Neural cell (in vitro differentiated cells): ENCODE measurements around the gene ENTREP3. TPM values are rescaled to one million over a fixed set of nuclear protein-coding genes. Genes with fewer than 3 reads are reported as not detected.
"Not testable (repeated sequence)": the region's sequence is repeated elsewhere in the genome, so short reads cannot be mapped to it uniquely, and the experiment has no call there.

Experiments
- H2AFZ ChIP-seq: fragments of 200-600, 300-800 bp; sonication (generic), shearing (Covaris generic); 2 replicates; pipeline ENCODE4 v1.6.0; 2014; ENCODE audit warnings: low read depth, mild to moderate bottlenecking, antibody characterized with exemption, low read length, moderate library complexity
- H3F3A ChIP-seq: fragments of 200-600 bp; shearing (Covaris generic); 2 replicates; pipeline ENCODE4 v1.6.1; 2016; ENCODE audit warnings: mild to moderate bottlenecking, moderate library complexity, mixed read lengths, antibody characterized with exemption, low read length; ENCODE audit not compliant: insufficient read depth, poor library complexity, severe bottlenecking
- H3K27ac ChIP-seq: fragments of 200-600, 300-800 bp; sonication (generic), shearing (Covaris generic); 2 replicates; pipeline ENCODE4 v1.5.1; 2014; ENCODE audit warnings: mild to moderate bottlenecking, low read length, moderate library complexity
- H3K27me3 ChIP-seq: fragments of 300-800, 200-600 bp; sonication (generic), shearing (Covaris generic); 2 replicates; pipeline ENCODE4 v1.6.0; 2014; ENCODE audit warnings: mild to moderate bottlenecking, low read depth, low read length, moderate library complexity; ENCODE audit not compliant: insufficient read depth
- H3K36me3 ChIP-seq: fragments of 300-800, 200-600 bp; sonication (generic), shearing (Covaris generic); 2 replicates; pipeline ENCODE4 v1.5.1; 2014; ENCODE audit warnings: mild to moderate bottlenecking, antibody characterized with exemption, low read length, moderate library complexity; ENCODE audit not compliant: insufficient read depth
- H3K4me2 ChIP-seq: fragments of 300-800, 200-600 bp; sonication (generic), shearing (Covaris generic); 2 replicates; pipeline ENCODE4 v1.6.0; 2014; ENCODE audit warnings: mild to moderate bottlenecking, low read length
- H3K4me3 ChIP-seq: fragments of 300-800, 200-600 bp; sonication (generic), shearing (Covaris generic); 2 replicates; pipeline ENCODE4 v1.5.1; 2014; ENCODE audit warnings: mild to moderate bottlenecking, low read length, moderate library complexity
- H3K79me2 ChIP-seq: fragments of 200-600 bp; shearing (Covaris generic); replicated peaks from 2 replicates; pipeline ENCODE4 v1.6.0; 2014; ENCODE audit warnings: mild to moderate bottlenecking, low read length, moderate library complexity; ENCODE audit not compliant: insufficient read depth
- H3K9ac ChIP-seq: fragments of 300-800, 200-600 bp; sonication (generic), shearing (Covaris generic); 2 replicates; pipeline ENCODE4 v1.6.1; 2016; ENCODE audit warnings: mild to moderate bottlenecking, low read length, mixed read lengths
- H3K9me2 ChIP-seq: fragments of 200-600 bp; shearing (Covaris generic); 2 replicates; pipeline ENCODE4 v1.6.1; 2016; ENCODE audit warnings: mild to moderate bottlenecking, low read length, mixed read lengths; ENCODE audit not compliant: insufficient read depth
- H3K9me3 ChIP-seq: fragments of 200-600, 300-800 bp; sonication (generic), shearing (Covaris generic); 2 replicates; pipeline ENCODE4 v1.6.1; 2016; ENCODE audit warnings: mild to moderate bottlenecking, mixed run types, low read length, moderate library complexity, mixed read lengths
- H4K20me1 ChIP-seq: fragments of 200-600 bp; shearing (Covaris generic); 2 replicates; pipeline ENCODE4 v1.6.1; 2016; ENCODE audit warnings: mild to moderate bottlenecking, mixed run types; ENCODE audit not compliant: insufficient read depth
- EP300 ChIP-seq: fragments of 450-650 bp; conservative IDR thresholded peaks from 2 replicates; pipeline ENCODE4 v1.6.1; 2014; ENCODE audit warnings: antibody characterized with exemption, mild to moderate bottlenecking, moderate library complexity; ENCODE audit not compliant: poor library complexity, severe bottlenecking
- EZH2 ChIP-seq: fragments of 200-600, 300-800 bp; shearing (Covaris generic), sonication (generic); IDR thresholded peaks from 2 replicates; pipeline ENCODE4 v1.6.1; 2014; ENCODE audit warnings: antibody characterized with exemption, low read length, borderline replicate concordance, mild to moderate bottlenecking; ENCODE audit not compliant: insufficient read depth, poor library complexity, severe bottlenecking
- MXI1 ChIP-seq: fragments of 450-650 bp; conservative IDR thresholded peaks from 2 replicates; pipeline ENCODE4 v1.6.1; 2014; ENCODE audit warnings: antibody characterized with exemption, mild to moderate bottlenecking; ENCODE audit not compliant: poor library complexity, severe bottlenecking
- POLR2AphosphoS5 ChIP-seq: IDR thresholded peaks from 2 replicates; pipeline ENCODE4 v1.6.1; 2012
- RAD21 ChIP-seq: fragments of 450-650 bp; conservative IDR thresholded peaks from 2 replicates; pipeline ENCODE4 v1.6.1; 2014; ENCODE audit warnings: antibody characterized with exemption, mild to moderate bottlenecking, moderate library complexity
- REST ChIP-seq: IDR thresholded peaks from 2 replicates; pipeline ENCODE4 v1.6.1; 2012; ENCODE audit warnings: borderline replicate concordance
- SMC3 ChIP-seq: fragments of 450-650 bp; conservative IDR thresholded peaks from 2 replicates; pipeline ENCODE4 v1.6.1; 2014; ENCODE audit warnings: antibody characterized with exemption, mild to moderate bottlenecking, moderate library complexity; ENCODE audit not compliant: poor library complexity
- TAF1 ChIP-seq: IDR thresholded peaks from 2 replicates; pipeline ENCODE4 v1.6.1; 2012; ENCODE audit warnings: low read depth
- polyA plus RNA-seq: library from polyadenylated mRNA; depleted of rRNA; stranded (reverse); fragments of >200 nt; gene quantifications from 2 replicates; pipeline ENCODE4 v1.2.3, GENCODE V29; 2014
- TF ChIP-seq, protein P1 (sequence below): fragments of 450-650 bp; IDR thresholded peaks from 2 replicates; pipeline ENCODE4 v1.5.1; 2014; ENCODE audit warnings: antibody characterized with exemption, mild to moderate bottlenecking, moderate library complexity; ENCODE audit not compliant: poor library complexity, severe bottlenecking

The ENTREP3 gene
- polyA plus RNA-seq, 1 donor from 2014 or later, result 11.1 TPM

DNA sequence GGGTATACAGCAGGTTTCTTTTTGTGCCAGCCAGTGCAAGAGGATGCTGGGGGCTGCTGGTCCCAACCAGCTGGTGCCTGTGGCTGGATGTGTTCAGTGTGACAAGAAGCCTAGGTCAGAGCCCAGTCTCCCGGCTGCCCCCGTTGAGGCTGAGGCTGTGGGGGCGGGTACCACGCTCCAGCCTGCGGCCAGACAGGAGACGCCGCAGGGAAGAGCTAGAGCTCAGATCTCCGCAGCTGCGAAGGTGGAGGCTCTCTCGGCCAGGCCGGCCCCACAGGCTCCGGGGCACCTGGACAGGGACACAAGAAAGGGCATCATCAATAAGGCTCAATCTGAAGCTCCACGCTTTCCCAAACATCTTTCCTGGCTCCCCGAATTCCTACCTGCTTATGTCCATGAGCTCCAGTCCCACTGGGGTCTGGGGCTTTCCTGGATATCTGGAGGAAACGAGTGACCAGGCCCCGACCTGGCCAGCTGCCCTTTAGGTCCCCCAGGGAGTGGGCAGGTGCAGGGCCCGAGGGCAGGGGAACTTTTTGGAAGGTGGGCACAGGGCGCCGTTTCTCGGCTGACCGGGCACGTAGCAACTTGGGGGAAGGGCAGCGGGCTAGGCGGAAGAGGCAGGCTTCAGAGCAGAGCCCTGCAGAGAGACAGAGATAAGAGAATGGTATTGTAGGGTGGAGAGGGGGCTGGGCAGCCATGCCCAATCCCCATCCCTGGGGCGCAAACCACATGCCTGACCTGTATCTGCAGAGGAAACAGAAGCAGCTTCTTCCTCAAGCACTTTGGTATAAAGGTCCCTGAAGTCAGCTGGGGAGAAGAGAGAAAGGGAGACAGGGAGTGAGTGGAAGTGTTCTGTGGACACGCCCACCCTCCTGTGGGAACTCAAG, 7.4 kb downstream of the ENTREP3 start:
- no peak overlapping the region for H3K4me2 ChIP-seq
- no peaks in the 10 kb centered on the region for H3K9me3 ChIP-seq
- no peaks in the 10 kb centered on the region for H3K27me3 ChIP-seq
- no peak overlapping the region for H3K9ac ChIP-seq
- no peaks in the 10 kb centered on the region for H3K9me2 ChIP-seq
- H3K36me3 ChIP-seq, result no peaks in the 10 kb centered on the region
- H3F3A ChIP-seq, result no peaks in the 10 kb centered on the region
- H3K27ac ChIP-seq, result no peak overlapping the region
- no peak overlapping the region for H2AFZ ChIP-seq
- H3K4me3 ChIP-seq, result no peak overlapping the region
- no peaks in the 10 kb centered on the region for H3K79me2 ChIP-seq
- no peaks in the 10 kb centered on the region for H4K20me1 ChIP-seq
- TF ChIP-seq RAD21 (no peak), TAF1 (no peak), REST (no peak), SMC3 (no peak), EZH2 (no peak)
- TF ChIP-seq, protein P1, sequence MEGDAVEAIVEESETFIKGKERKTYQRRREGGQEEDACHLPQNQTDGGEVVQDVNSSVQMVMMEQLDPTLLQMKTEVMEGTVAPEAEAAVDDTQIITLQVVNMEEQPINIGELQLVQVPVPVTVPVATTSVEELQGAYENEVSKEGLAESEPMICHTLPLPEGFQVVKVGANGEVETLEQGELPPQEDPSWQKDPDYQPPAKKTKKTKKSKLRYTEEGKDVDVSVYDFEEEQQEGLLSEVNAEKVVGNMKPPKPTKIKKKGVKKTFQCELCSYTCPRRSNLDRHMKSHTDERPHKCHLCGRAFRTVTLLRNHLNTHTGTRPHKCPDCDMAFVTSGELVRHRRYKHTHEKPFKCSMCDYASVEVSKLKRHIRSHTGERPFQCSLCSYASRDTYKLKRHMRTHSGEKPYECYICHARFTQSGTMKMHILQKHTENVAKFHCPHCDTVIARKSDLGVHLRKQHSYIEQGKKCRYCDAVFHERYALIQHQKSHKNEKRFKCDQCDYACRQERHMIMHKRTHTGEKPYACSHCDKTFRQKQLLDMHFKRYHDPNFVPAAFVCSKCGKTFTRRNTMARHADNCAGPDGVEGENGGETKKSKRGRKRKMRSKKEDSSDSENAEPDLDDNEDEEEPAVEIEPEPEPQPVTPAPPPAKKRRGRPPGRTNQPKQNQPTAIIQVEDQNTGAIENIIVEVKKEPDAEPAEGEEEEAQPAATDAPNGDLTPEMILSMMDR, result no peak

DNA sequence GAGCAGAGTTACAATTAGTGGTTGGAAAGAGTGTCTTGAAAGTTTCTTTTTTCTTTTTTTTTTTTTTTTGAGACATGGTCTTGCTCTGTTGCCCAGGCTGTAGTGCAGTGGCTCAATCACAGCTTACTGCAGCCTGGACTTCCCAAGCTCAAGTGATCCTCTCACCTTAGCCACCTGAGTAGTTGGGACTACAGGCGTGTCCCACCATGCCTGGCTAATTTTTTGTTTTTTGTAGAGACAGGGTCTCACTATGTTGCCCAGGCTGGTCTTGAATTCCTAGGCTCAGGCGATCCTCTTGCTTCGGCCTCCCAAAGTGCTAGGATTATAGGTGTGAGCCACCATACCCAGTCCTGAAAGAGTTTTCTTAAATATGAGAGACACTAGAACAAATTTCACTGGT, 8.5 kb downstream of the ENTREP3 start:
- not testable (repeated sequence) for H3K4me2 ChIP-seq, H3K27me3 ChIP-seq, H3K9me3 ChIP-seq, H3K36me3 ChIP-seq, H3K9ac ChIP-seq, H3K27ac ChIP-seq, H3F3A ChIP-seq, H4K20me1 ChIP-seq, H3K79me2 ChIP-seq, H3K4me3 ChIP-seq, H2AFZ ChIP-seq, H3K9me2 ChIP-seq

- no peaks in the 10 kb centered on the region for H3K9me3 ChIP-seq
- no peaks in the 10 kb centered on the region for H3K36me3 ChIP-seq
- H3K4me3 ChIP-seq, result peak overlapping the region; percentile 65
- H3F3A ChIP-seq, result no peaks in the 10 kb centered on the region
- no peak for TF ChIP-seq MXI1
- no peak for TF ChIP-seq SMC3
- TF ChIP-seq RAD21, result no peak
- no peak for TF ChIP-seq TAF1
- TF ChIP-seq, protein P1, result no peak
- no peak for TF ChIP-seq EP300
- TF ChIP-seq REST, result no peak
- no peak for TF ChIP-seq POLR2AphosphoS5
- TF ChIP-seq EZH2, result no peak
- no peaks in the 10 kb centered on the region for H3K79me2 ChIP-seq
- peak overlapping the region; percentile 89 for H3K27ac ChIP-seq
- peak overlapping the region; percentile 84 for H2AFZ ChIP-seq
- peak overlapping the region; percentile 74 for H3K9ac ChIP-seq
- no peaks in the 10 kb centered on the region for H3K27me3 ChIP-seq
- no peaks in the 10 kb centered on the region for H4K20me1 ChIP-seq
- no peaks in the 10 kb centered on the region for H3K9me2 ChIP-seq
- H3K4me2 ChIP-seq, result peak overlapping the region; percentile 74
These were observed 10.1 kb downstream of the ENTREP3 start for GRCh38 chr1:155245163-155245524.
